ENCODE results near the gene CIROP.

CIROP gene

GRCh38 chr14:23093526-23093925 is 11.3 kb downstream of the CIROP start:
- DNase-seq (ENCODE audit: low read depth in 3 of 3) = no peak

GRCh38 chr14:23093104-23093503 is 11.7 kb downstream of the CIROP start:
- no peak for DNase-seq (ENCODE audit: low read depth in 3 of 3)

DNA sequence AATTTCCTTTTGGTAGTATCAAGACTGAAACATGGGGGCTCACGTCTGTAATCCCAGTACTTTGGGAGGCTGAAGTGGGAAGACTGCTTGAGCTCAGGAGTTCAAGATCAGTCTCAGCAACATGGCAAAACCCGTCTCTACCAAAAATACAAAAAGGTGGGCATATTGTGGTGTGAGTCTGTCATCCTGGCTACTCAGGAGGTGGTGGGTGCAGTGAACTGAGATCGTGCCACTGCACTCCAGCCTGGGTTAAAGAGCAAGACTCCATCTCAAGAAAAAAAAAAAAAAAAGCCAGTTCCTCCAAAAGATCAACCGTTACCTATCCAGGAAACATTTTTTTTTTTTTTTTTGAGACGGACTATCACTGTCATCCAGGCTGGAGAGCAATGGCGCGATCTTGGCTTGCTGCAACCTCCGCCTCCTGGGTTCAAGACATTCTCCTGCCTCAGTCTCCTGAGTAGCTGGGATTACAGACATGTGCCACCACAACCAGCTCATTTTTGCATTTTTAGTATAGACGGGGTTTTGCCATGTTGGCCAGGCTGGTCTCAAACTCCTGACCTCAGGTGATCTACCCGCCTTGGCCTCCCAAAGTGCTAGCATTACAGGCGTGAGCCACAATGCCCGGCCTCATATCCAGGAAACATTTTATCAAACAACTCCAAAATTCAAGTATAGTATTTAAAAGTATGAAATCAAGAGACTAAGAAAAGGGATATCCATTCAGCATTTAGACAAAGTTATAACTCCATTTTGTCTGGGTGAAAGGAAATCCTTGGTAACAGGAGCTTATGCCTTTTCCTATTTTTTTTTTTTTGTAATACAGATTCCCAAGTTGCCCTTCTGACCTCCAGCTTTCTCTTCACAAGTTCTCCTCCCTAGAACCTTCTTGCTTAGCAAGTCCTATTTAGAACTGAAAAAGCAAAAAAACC is 13.2 kb downstream of the CIROP start:
- DNase-seq (ENCODE audit: low read depth in 3 of 3) = no peak

- DNase-seq (ENCODE audit: low read depth in 3 of 3) = no peak
These were observed 14.5 kb downstream of the CIROP start for GRCh38 chr14:23090254-23090636.

DNA sequence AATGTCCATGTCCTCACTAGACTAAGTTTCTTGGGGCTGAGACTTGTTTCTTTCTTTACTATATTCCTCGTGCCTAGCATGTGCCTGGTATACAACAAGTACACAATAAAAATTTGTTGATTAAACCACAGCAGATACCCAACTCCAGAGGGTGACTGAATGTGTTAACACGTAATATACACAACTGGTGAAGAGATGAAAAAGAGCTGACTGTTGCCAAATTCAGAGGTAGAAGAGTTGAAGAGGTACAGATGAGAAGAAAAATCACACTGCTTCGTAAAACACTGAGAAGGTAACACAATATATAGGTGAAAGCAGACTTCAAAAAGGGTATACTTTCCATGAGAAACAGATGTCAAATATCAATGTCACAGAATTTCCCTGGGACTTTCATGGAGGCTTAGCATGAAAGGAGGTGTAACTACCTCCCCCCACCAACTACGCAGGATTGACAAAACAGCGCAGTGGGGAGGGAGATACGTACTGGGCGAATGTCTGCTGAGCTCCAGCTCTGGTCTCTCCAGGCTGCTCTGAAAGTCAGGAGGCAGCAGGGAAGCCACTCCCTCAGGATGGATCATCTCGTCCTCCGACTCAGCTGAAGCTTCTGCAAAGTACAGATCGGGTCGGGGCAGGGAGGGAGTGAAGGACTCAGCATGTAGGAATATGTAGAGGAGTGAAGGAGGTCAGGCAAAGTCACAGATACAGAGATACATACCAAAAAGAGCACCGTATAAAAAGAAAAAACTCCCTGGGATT is 15.1 kb downstream of the CIROP start:
- no peak for DNase-seq (ENCODE audit: low read depth in 3 of 3)

GRCh38 chr14:23086565-23086964 is 18.2 kb downstream of the CIROP start:
- DNase-seq (ENCODE audit: low read depth in 3 of 3) = no peak

GRCh38 chr14:23085458-23085857 is 19.3 kb downstream of the CIROP start:
- no peak for DNase-seq (ENCODE audit: low read depth in 3 of 3)

GRCh38 chr14:23080474-23080873 is 24.3 kb downstream of the CIROP start:
- no peak for DNase-seq (ENCODE audit: low read depth in 3 of 3)

GRCh38 chr14:23079716-23080115 is 25.1 kb downstream of the CIROP start:
- DNase-seq (ENCODE audit: low read depth in 3 of 3) = no peak

GRCh38 chr14:23078692-23079116 is 26.1 kb downstream of the CIROP start:
- no peak for DNase-seq (ENCODE audit: low read depth in 3 of 3)

DNA sequence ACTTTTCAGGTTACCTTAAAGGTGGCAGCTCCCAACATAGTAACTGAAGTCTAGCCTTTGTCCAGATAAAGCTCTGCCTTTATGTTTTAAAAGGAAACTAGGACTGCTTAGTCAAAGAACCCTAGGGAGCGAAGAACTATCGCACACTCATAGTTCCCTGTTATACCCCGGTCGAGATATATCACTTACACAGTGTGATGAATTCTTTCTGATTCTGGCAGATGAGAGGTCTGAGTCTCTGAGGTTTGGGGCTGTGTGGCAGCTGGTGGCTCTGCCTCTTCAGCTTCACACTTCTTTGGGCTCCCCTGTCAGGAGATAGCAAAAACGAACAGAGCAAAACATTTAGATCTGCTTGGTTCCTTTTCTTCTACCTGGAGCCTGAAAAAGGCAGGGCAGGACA is 26.8 kb downstream of the CIROP start:
- DNase-seq (ENCODE audit: low read depth in 3 of 3) = no peak

DNA sequence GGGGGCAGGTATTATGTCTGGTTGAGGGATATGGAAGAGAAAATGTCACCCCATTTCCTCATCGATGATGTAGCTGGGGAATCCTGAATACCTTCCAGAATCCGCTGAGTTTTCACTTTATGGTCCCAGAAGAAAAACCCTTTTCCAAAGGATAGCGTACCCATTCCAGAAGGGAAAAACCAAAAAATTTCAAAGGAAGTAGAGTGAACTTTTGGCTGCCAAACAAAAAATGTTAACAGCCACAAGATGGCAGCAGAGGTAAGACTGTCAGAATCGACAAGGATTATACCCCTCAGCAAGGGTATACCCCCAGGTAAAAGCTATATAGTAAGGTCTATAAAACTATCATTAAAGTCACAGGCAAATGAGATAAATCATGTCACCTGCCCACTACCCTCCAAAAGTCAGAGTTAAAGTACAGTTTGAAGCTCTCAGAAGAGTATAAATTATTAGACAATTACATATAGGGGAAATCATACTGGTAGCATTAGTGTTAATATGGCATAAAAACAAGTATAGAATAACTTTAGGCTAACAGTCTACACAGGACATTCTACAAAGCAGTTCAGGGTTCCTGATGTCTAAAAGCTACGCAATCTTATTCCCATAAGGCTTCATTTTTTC is 27.9 kb downstream of the CIROP start:
- DNase-seq (ENCODE audit: low read depth in 3 of 3) = no peak

GRCh38 chr14:23074906-23075305 is 29.9 kb downstream of the CIROP start:
- no peak for DNase-seq (ENCODE audit: low read depth in 3 of 3)

DNA sequence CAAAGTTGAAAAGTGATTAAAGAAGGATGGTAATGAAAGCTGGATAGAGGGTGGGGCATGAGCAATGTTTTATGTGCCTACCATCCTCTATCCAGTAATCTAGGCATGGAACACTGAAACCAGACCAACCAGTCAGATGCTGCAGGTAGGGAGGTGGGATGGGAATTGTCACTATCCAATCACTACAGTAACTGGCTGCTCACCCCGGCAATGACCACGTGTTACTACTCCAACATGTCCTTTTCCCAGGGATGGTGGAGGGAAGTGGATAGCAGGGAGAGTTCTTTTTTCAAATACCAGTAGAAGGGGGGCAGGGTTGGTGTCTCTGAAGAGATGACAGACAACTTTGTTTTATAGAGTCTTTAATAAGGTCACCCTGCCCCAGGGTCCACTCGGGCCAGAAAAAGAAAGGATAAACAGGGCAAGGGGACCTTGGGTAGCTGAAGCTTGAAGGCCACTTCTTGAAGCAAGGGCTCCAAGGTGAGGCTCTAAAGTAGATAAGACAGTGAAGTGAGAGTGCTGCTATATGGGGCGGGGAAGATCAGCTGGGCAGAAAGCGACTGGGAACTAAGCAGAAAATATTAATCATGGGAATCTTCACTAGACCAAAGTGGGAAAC is 32.8 kb downstream of the CIROP start:
- no peak for DNase-seq (ENCODE audit: low read depth in 3 of 3)

GRCh38 chr14:23071244-23071920 is 33.4 kb downstream of the CIROP start:
- DNase-seq (ENCODE audit: low read depth in 3 of 3) = peak; percentile 50 to 61 (median 60)

- DNase-seq (ENCODE audit: low read depth in 3 of 3) = no peak
These were observed 34.3 kb downstream of the CIROP start for GRCh38 chr14:23070262-23071129.

GRCh38 chr14:23069413-23069806 is 35.4 kb downstream of the CIROP start:
- DNase-seq (ENCODE audit: low read depth in 3 of 3) = no peak

GRCh38 chr14:23068789-23069412 is 35.9 kb downstream of the CIROP start:
- DNase-seq (ENCODE audit: low read depth in 3 of 3) = peak; percentile 31 to 53 (median 53)

DNA sequence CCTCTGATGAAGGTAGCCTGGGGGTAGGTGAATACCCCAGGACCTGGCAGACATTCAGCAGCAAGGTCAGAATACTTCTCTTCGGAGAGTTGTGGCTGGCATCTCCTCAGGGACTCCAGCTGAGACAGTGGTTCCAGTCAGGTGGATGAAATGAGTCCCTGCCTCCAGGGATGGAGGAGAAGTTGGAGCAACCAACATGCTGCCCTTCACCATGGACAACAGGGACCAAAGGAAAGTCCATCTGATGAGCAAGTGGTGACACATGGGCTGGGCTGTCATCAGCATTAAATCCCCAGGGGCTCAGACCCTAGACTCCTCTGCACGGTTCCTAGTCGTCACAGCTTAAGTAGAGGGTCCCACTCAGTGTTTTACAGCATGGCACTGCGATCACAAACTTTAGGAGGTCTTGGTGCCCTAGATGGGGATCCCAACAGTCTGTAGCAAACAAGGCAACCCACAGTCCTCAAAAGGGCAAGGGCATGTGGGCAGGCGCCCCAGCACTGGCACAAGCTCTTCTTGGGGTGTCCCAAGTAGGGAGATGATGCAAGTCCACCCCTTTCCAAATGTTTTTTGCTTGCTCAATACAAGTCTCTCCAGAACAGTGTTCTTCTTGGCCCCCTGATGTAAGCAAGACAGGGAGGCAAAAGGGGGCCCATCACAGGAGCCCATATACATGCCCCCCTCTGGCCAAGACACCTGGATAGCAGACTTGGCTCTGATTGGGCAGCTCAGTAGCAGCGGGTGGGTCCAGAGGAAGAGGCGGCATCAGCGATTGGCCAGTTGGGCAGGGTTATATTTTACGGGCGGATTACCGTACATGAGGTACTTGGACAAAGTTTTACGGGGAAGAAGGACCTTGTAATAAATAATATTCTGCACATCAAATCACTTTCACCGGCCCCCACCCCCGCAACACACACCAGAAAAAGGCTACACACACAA is 36.7 kb downstream of the CIROP start:
- no peak for DNase-seq (ENCODE audit: low read depth in 3 of 3)

All from stimulated activated CD4-positive, alpha-beta T cell treated with anti-CD3 and anti-CD28 coated beads, TNF-alpha, amount 100 ng/mL, for 4 hours (primary cell).